Upper lobe of right lung (tissue), 1 donor: Measurements from ENCODE around the gene PRDM16. TPM values are rescaled to one million over a fixed set of nuclear protein-coding genes. Genes with fewer than 3 reads are reported as not detected.

Experiments used
- ATAC-seq: fragments of 200-7000 bp; cut with Tn5 transposase; one replicate; pipeline ENCODE4 v1.9.1; 2020; ENCODE audit warnings: mild to moderate bottlenecking, moderate library complexity
- DNase-seq: peaks from one replicate; pipeline ENCODE4 v3.0.0-alpha.2; 2020
- H3K27ac ChIP-seq: fragments of 200-600 bp; one replicate; pipeline ENCODE4 v1.8.0; 2022
- H3K27me3 ChIP-seq: fragments of 200-600 bp; one replicate; pipeline ENCODE4 v1.8.0; 2022; ENCODE audit warnings: mild to moderate bottlenecking
- H3K36me3 ChIP-seq: fragments of 200-600 bp; one replicate; pipeline ENCODE4 v1.8.0; 2022
- H3K4me1 ChIP-seq: fragments of 200-600 bp; one replicate; pipeline ENCODE4 v1.8.0; 2022
- H3K4me3 ChIP-seq: fragments of 200-600 bp; one replicate; pipeline ENCODE4 v1.8.0; 2022; ENCODE audit warnings: mild to moderate bottlenecking
- H3K9me3 ChIP-seq: fragments of 200-600 bp; one replicate; pipeline ENCODE4 v1.8.0; 2022
- intact Hi-C: fragments of 100-400 bp; cut with DNase I; formaldehyde crosslinking; loops from one replicate; pipeline ENCODE4 v1.11.0; 2022
- total RNA-seq: library from RNA; stranded (reverse); fragmentation: NEBNext Ultra II Directional; extraction: Animal tissue kit (Norgen Biotek cat#: 25700); gene quantifications from one replicate; pipeline ENCODE4 v1.2.1, GENCODE V29; 2021
- TF ChIP-seq, protein P1 (sequence below): fragments of 200-600 bp; IDR thresholded peaks from one replicate; pipeline ENCODE4 v1.8.0; 2022; ENCODE audit warnings: antibody characterized with exemption
- donor health status: DM: no; HTN: yes; CAD: no; lungs with severe emphysema.

Gene PRDM16
- total RNA-seq, 1 donor from 2014 or later = 21.0 TPM

DNA sequence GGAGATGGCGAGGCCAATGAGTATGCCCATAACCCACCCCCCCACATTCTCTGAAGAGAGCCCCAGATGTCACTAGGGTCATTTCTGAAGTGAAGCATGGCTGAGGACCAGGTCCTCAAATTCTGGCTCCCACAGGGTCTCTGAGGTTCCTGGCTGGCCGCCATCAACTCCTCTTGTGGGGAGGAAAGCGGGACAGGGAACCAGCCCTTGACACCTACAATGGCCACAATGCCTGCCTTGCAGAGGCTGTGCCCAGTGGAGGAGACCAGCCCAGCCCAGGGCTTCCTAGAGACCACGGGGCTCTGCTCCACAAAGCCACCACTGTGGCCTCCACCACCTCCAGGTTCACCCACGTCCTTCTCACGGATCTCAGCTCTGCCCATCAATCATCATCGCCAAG lies 265.4 kb downstream of the PRDM16 start:
- no peaks in the 10 kb centered on the region for H3K36me3 ChIP-seq
- no peak overlapping the region for H3K4me3 ChIP-seq
- intact Hi-C loops = no loop called here
- no peak for ATAC-seq
- H3K27me3 ChIP-seq = no peaks in the 10 kb centered on the region
- H3K27ac ChIP-seq = no peak overlapping the region
- H3K4me1 ChIP-seq = no peaks in the 10 kb centered on the region
- DNase-seq = no peak
- TF ChIP-seq, protein P1, sequence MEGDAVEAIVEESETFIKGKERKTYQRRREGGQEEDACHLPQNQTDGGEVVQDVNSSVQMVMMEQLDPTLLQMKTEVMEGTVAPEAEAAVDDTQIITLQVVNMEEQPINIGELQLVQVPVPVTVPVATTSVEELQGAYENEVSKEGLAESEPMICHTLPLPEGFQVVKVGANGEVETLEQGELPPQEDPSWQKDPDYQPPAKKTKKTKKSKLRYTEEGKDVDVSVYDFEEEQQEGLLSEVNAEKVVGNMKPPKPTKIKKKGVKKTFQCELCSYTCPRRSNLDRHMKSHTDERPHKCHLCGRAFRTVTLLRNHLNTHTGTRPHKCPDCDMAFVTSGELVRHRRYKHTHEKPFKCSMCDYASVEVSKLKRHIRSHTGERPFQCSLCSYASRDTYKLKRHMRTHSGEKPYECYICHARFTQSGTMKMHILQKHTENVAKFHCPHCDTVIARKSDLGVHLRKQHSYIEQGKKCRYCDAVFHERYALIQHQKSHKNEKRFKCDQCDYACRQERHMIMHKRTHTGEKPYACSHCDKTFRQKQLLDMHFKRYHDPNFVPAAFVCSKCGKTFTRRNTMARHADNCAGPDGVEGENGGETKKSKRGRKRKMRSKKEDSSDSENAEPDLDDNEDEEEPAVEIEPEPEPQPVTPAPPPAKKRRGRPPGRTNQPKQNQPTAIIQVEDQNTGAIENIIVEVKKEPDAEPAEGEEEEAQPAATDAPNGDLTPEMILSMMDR = no peak
- no peaks in the 10 kb centered on the region for H3K9me3 ChIP-seq

DNA sequence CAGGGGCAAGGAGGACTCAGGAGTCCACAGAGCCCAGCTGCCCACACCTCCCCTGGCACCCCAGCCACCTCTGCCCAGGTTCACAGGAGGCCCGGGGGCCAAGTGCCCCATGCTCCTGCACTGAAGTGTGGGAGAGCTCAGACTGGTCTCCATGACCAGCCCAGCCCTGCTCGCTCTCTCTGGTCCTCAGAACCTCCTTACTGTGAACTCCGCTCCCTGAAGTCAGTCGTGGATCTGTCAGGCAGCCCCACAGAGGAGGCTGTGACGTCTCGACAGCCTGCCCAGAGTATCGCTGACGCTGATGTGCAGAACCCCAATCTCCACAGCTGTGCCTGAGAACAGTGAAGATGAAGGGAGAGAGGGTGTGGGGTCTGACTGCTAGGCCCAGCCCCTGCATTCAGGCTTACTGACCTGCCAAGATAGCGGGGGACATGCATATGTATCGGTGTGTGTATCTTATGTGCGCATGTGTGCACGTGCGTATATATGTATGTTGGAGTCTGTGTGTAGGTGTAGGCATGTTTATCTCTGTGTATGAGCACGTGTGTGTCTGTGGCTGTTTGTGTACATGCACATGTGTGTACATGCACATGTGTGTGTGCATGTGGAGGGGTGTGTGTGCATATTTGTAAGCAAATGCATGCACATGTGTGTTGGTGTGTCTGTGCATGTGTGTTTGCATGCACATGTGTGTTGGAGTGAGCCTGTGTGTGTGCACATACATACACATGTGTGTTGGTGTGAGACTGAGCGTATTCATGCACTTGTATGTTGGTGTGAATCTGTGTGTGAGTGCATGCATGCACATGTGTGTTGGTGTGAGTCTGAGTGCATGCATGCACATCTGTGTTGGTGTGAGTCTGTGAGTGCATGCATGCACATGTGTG lies 267.0 kb downstream of the PRDM16 start:
- Histone ChIP-seq H3K4me3 (no peak overlapping the region), H3K9me3 (no peaks in the 10 kb centered on the region), H3K4me1 (no peaks in the 10 kb centered on the region), H3K27ac (no peak overlapping the region), H3K27me3 (no peaks in the 10 kb centered on the region), H3K36me3 (no peaks in the 10 kb centered on the region)
- DNase-seq (no peak), ATAC-seq (no peak)
- intact Hi-C loops = no loop called here
- TF ChIP-seq, protein P1 = no peak

DNA sequence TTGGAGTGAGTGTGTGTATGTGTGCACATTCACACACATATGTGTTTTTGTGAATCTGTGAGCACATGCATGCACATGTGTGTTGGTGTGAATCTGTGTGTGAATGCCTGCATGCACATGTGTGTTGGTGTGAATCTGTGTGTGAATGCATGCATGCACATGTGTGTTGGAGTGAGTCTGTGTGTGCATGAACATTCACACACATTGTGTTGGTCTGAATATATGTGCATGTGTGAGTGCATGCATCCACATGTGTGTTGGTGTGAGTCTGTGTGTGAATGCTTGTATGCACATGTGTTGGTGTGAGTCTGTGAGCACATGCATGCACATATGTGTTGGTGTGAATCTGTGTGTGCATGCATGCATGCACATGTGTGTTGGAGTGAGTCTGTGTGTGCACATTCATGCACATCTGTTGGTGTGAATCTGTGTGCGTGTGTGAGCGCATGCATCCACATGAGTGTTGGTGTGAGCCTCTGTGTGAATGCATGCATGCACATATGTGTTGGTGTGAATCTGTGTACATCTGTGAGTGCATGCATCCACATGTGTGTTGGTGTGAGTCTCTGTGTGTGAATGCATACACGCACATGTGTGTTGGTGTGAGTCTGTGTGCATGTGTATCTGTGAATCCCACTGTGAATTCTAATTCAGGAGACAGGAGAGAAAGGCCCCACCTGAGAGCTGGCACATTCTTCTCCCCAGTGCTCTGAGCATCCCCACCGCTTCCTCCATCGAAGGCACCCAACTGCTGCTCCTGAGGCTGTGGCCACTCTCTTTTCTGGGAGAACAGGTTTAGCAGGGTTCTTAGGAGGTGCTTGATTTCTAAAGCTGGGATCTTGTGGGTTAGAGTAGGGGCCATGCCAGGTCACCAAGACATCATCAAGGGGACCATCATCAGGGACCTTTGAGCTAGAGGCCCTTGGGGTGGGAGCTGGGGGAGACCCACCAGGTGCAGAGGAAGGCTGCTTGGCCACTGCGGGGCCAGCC lies 267.9 kb downstream of the PRDM16 start:
- H3K27me3 ChIP-seq = no peaks in the 10 kb centered on the region
- no peaks in the 10 kb centered on the region for H3K36me3 ChIP-seq
- no peak overlapping the region for H3K4me3 ChIP-seq
- peak; percentile 62 for ATAC-seq
- H3K4me1 ChIP-seq = no peaks in the 10 kb centered on the region
- no peaks in the 10 kb centered on the region for H3K9me3 ChIP-seq
- TF ChIP-seq, protein P1 = no peak
- intact Hi-C loops = no loop called here
- DNase-seq = no peak
- no peak overlapping the region for H3K27ac ChIP-seq

DNA sequence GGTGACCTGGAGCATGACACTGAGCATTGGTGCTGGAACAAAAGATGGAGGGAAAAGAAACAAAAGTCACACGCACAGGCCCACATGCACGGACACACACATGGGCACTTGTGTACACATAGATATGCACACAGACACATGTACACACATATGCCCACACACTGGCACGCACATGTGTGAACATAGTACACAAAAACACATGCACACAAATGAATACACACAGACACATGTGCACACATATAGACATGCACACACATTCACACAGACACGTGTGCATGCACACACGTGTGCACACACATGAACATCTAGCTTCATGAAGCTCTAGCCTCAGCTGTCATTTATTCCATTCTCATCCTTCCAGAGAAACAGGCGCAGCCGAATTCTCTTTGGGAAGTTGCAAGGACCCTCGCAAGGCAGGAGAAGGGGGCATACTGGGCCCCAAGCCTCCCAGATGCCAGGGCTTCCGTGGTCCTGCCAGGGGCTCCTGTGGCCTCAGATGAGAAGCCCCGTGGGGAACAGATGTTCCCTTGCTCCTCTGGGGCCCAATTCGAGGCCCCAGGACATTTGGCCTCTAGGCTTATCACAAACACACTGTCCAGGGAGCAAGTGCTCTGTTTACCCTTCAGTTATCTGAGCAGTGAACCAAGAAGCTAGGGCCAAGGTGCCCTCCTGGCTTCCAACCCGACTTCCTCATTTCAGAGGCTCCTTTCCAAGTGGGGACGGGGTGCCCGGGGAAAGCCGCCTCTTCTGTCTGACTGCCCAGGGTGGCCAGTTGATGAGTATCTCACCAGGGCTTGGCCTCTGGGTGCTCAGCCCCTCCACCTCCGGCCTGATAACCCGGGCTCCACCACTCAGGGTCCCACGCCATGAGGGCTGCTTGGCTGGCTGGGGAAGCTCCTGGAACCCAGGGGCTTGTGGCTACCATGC lies 269.1 kb downstream of the PRDM16 start:
- intact Hi-C loops = no loop called here
- no peaks in the 10 kb centered on the region for H3K9me3 ChIP-seq
- H3K27ac ChIP-seq = no peak overlapping the region
- H3K4me1 ChIP-seq = no peaks in the 10 kb centered on the region
- H3K36me3 ChIP-seq = no peaks in the 10 kb centered on the region
- DNase-seq = no peak
- TF ChIP-seq, protein P1 = no peak
- H3K4me3 ChIP-seq = no peak overlapping the region
- no peak for ATAC-seq
- no peaks in the 10 kb centered on the region for H3K27me3 ChIP-seq

DNA sequence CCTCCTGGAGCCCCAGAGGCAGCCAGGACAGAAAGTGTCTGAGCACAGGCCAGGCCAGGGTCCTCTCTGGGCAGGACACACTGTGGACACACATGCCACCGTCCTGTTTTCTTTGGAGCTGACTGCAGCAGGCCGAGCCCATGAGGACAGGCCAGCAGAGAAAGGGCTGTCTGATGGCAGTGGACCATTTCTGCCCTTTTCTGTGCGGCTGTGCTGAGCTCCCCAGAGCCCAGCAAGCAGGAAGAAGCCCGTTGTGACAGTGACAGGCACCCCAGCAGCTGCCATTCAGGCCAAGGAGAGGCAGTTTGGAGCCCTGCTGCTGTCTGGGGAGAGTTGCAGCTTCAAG lies 269.7 kb downstream of the PRDM16 start:
- intact Hi-C loops = no loop called here
- ATAC-seq = no peak
- Histone ChIP-seq H3K9me3 (no peaks in the 10 kb centered on the region), H3K27me3 (no peaks in the 10 kb centered on the region), H3K4me3 (no peak overlapping the region), H3K27ac (no peak overlapping the region), H3K36me3 (no peaks in the 10 kb centered on the region), H3K4me1 (no peaks in the 10 kb centered on the region)
- TF ChIP-seq, protein P1 = no peak
- no peak for DNase-seq
